GM18907 (cell line): ENCODE results near the gene AGMO.

Experiments
- ATAC-seq: cut with Tn5 transposase; IDR thresholded peaks from one replicate; pipeline ENCODE4 v1.9.1; 2021; ENCODE audit warnings: mild to moderate bottlenecking, moderate library complexity; ENCODE audit not compliant: unreplicated experiment

The AGMO gene

DNA sequence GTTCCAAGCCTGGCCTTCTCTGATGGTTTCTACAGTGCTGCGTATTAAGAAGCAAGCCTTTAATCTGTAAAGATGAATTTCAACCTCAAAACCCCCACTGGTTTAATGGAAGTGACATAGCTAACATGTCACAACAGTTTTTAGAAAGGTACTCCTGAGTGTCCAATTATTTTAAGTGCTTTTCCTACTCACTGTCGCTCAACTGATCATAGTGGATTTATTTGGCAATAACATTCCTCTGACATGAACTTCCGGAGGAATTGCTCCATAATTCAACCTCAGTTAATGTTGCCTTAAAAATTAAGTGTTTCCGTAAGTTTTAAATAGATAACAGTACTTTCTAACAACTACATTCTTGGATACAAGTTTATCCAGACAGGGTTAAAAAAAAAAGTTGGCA is 57.5 kb downstream of the AGMO start:
- ATAC-seq = no peak

- no peak for ATAC-seq
Observed at GRCh38 chr7:15503603-15504290, 58.1 kb downstream of the AGMO start.

DNA sequence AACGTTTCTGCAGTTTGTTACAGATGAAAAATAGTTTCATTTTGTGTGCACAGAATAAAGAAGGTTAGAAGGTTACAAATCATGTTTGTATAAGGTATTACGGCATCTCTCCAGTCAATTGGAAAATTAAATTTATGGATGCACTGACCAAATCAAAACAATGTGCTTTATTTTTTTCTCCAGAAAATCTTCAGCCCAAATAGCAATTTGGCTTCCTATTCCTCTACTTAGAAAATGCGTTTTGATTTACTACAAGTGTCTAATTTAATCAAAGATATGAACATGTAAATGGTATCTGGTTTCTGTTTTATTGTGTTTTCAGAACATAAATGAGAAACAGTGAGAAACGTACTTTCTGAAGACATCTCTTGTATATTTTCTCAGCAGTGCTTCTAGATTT is 63.4 kb downstream of the AGMO start:
- ATAC-seq = no peak

DNA sequence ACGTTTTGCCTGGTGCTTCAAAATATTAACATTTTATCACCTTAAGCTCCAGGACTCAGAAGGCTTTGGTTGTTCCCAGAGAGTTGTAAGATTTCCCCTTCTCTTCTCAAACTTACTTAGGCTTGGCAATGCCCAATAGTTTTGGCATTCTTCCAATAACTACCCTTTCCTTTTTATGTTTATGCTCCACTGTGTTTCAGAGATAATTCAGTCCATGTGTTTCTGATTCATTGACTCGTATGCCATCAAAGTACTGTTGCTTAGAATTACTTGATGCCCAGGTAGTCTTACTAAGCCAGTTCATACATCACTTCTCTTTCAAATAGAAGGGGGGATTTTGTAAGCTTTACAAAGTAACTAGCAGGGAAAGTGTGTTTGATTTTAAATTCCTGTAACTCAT is 66.6 kb downstream of the AGMO start:
- no peak for ATAC-seq

- ATAC-seq = no peak
Observed at GRCh38 chr7:15494711-15495110, 67.1 kb downstream of the AGMO start.

GRCh38 chr7:15491361-15491760 is 70.5 kb downstream of the AGMO start:
- ATAC-seq = no peak

DNA sequence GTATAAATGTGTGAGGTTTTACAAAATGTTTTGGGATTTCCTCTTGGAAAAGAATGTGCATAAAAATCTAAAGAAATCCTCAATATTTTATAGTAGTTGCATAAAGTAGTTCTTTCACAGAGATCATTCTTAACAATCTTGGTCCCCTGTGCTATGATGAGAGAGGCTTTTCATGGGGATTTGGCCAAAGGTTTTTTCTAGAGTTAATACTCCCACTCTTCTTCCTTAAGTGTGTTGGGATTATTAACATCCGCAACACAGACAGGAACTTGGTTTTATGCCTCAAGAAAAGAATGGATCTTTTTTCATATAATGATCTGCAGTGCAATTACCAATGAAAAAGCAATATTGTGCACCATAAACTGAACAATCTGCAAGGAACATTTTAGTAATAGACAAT is 71.5 kb downstream of the AGMO start:
- ATAC-seq = no peak

DNA sequence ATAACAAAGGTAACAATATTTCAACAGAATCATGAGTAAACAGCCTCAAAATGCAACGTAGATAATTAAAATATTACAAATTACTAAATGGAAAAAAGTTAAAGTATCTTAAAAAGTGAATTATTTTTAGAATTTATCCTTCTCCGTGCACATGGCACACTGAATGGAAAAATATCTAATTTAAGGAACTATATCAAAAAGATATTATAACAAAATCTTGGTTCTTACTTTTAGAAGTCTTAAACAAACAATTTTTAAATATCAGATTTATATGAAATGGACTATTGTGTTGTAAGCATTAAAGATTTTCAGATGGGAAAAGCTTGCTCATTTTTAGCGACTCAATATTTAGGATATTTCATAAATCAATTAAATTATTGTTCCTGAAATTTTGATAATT is 72.0 kb downstream of the AGMO start:
- no peak for ATAC-seq

DNA sequence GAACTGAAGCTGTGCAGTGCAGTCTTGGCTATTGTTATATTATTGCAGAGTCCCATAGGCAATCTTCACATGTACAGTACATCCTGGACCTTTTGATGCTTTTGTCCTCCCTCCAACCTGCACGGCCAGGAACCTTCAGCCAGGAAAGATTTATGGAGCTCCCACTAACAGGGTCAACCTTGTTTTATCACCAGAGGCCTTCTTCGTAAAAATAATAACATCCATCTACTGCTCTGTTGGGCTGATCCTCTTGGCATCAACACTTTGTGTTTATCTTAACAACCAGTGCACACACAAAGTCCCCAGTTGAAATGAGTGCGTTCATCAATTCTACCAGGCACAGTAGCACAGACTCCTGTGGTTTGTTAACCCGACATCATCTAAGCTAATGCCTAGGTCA is 72.4 kb downstream of the AGMO start:
- no peak for ATAC-seq

DNA sequence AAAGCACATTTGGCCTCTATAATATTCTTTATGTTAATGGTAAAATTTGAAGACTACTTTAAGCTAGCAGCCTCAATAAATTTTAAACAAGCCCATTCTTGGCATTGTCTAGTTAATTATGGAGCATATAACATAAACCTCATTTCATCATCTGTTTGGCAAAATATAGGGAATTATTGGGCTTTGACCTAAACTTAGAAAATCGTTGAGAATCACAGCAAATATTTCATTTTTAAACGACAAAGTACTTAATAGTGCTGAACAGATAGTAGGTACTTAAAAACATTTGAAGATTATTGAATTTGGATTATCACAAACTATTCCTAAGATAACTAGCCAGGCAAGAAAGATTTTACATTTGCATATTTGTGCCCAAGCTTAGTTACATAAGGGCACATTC is 73.4 kb downstream of the AGMO start:
- ATAC-seq = no peak

- ATAC-seq = no peak
Observed at GRCh38 chr7:15487896-15488295, 73.9 kb downstream of the AGMO start.

DNA sequence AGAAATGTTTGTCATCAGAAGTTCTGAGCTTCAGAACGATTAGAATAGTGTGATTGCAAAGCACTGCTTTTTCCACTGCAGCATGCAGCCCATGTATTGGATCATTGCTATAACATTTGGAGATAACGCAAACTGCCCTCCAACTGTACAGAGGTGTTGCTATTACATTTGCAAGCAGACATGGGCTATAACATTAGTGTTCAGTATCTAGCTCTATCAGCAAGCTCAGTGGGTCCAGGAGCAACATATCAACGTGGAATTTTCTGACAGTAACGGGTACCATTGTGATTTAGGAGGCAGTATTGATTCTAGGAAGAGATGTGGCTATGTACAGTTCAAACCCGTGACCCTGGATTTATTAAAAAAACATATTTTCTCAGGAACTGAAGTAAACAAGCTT is 75.8 kb downstream of the AGMO start:
- ATAC-seq = no peak

GRCh38 chr7:15485431-15485830 is 76.4 kb downstream of the AGMO start:
- no peak for ATAC-seq

- ATAC-seq = no peak
Observed at GRCh38 chr7:15481132-15481531, 80.7 kb downstream of the AGMO start.

DNA sequence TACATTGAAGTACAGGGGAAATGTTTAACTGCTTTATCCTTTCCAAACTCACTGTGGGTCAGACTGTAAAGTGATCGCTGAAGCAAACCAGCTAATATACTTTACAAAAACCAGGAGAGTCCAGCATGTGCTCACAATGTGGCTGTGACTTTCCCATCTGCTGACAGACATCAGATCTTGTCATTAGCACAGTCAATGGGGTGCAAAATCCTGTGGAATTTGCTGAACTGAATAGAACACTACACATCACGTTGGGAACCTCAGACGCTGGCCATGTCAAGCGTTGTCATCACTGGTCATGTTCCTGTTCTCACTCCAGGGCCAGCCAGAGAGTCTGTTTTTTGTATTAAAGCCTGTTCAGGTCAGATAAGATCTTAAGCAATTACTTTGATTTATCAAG is 83.4 kb downstream of the AGMO start:
- ATAC-seq = no peak

DNA sequence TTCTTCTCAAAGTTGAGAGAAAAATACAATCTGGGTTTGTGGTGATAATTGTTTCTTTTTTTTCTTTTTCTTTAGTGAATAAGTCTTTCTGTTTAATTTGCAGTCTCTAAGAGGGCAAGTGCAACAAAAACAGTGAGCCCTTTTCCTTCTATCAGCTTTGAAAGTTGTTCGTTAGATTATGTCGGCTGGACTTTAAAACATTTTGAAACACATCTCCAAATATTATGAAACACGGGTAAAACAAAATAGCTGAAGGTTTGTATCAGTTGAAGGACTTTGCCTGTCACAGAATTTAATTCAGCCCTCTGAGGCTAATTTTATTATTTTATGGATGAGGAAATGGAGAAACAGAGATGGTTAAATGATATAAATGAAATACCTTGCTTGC is 85.3 kb downstream of the AGMO start:
- no peak for ATAC-seq

- ATAC-seq = no peak
Observed at GRCh38 chr7:15475808-15476530, 85.8 kb downstream of the AGMO start.

DNA sequence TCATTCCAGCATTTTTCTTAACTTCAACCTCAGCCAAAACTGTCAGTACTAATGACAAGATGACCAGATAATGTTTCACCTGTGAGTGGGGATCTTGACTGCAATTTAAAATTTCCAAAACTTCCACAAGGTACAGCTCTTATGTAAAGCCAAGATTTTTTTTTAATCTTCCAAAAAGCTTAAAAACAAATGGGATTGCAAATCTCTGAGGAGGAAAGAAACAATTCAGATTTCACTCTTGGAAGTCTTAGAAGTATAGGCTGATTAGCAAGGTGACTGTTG is 90.2 kb downstream of the AGMO start:
- ATAC-seq = no peak

GRCh38 chr7:15470825-15471668 is 90.8 kb downstream of the AGMO start:
- ATAC-seq = no peak

DNA sequence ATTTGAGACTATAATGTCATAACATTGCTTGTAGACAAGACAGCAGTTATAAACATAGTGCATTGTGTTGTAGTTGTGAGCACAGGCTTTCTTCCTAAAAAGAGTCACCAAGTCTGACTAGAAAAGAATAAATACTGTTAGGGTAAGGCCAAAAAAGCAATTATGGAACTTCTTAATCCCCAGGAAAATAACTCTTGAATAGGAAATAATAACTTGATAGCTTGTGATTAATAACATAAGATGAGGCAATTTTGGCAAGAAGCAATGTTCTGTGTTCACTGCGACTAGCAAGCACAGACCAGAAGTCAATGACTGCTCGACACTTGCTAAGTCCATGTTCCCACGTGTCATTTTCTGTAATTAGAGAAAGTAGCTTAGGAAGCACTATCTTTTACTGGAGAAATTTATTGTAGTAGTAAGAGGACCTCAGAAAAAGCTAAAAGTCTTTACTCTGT is 97.1 kb downstream of the AGMO start:
- ATAC-seq = no peak

DNA sequence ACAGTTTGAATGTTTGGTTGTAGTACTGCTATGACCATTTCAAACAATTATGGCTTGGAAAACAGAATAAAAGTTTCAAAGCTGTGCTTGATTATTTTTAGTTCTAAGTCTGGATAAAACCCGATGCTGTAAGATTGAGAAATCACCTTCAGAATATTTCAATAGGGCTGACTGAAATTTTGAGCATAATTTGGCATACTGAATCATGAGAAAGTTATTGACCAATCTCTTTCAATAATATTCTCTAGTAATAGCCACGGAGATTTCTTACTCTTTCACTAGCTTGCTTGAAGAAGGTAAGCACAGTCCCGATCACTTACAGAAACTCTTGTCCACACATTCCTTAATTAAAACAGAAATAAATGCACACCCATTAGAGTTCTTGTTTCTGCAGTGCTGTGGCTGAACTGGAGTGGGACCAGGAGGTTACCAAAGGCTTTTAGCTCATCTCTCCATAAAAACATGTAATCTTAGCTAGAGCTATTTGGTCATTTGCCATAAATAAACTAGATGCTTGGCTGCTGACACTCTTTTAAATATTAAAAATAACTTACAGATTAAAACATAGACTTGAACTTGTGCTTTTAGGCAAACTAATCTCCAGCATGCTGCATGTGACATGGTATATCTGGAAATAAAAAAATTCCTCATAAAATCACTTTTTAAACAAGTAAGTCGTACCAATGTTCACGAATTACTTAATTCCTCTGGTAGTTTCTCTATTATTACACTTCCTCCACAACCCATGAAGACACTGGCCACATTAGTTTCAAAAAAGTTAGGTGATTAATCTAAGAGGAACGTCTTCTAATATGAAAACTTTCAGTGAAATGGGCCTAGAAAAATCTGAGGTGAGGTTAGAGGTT is 97.8 kb downstream of the AGMO start:
- no peak for ATAC-seq
